ENCODE results near the gene CPA2.

DNA sequence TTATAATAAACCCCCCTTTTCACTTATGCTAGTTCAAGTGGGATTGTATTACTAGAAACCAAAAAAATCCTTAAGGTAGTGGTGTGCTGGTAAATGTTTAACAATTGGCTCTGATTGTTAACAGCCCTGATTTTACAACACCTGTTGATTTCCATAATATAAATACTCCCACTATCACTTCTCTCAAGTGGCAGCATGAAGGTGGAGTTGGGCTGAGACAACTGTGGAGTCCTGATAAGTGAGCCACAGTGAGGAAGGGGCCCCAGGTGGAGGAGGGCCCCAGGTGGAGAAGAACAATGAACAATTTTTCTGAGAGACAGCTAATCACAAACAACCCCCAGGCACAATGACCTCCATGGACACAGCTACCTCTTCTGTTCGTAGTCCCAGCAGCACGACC is 32.6 kb upstream of the CPA2 start:
- TF ChIP-seq CTCF (IDR thresholded peaks at IDR 0.05) (no peak), POLR2A (IDR thresholded peaks at IDR 0.05) (no peak)
